ENCODE measurements around the gene CDH23. TPM values are rescaled to one million over a fixed set of nuclear protein-coding genes. Genes with fewer than 3 reads are reported as not detected.

The CDH23 gene
- polyA plus RNA-seq, 1 experiment: 0.01 TPM

DNA sequence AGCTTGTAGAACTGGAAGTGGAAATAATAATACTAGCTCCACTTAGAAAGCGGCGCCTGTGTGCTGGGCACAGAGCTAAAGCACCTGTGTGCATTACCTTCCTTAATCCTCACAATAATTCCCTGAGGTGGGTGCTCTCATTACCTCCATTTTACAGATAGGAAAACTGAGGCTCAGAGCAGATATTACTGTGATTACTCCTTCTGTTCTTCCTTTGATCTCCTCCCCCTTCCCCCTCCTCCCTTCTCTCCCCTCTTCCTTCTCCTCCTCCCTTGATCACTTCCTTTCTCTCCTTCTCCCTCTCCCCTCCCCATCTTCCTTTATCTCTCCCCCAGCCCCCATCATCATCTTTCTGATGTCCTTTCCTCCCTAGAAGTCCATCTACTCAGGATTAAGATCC lies 267.9 kb downstream of the CDH23 start:
- H3K9me3 ChIP-seq (ENCODE audit: control insufficient read depth, insufficient read depth, low read length): no peaks in the 10 kb centered on the region; the same call in 1 of the 2 replicates
- H3K4me3 ChIP-seq (ENCODE audit: low read depth, low read length): no peak overlapping the region
- ChIA-PET CTCF (interaction anchor here (0.5 kb wide), 1 partner anchor 171 kb away, joined by 8 read pairs; no protein-coding TSS in a partner anchor), POLR2A (no interaction called here)
- peaks cover 24% of the 10 kb centered on the region for H3K27me3 ChIP-seq (ENCODE audit: control insufficient read depth, insufficient read depth, low read length)
- H3K27ac ChIP-seq (ENCODE audit: low read depth, low read length): no peak overlapping the region
- TF ChIP-seq, protein P1, sequence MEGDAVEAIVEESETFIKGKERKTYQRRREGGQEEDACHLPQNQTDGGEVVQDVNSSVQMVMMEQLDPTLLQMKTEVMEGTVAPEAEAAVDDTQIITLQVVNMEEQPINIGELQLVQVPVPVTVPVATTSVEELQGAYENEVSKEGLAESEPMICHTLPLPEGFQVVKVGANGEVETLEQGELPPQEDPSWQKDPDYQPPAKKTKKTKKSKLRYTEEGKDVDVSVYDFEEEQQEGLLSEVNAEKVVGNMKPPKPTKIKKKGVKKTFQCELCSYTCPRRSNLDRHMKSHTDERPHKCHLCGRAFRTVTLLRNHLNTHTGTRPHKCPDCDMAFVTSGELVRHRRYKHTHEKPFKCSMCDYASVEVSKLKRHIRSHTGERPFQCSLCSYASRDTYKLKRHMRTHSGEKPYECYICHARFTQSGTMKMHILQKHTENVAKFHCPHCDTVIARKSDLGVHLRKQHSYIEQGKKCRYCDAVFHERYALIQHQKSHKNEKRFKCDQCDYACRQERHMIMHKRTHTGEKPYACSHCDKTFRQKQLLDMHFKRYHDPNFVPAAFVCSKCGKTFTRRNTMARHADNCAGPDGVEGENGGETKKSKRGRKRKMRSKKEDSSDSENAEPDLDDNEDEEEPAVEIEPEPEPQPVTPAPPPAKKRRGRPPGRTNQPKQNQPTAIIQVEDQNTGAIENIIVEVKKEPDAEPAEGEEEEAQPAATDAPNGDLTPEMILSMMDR (IDR thresholded peaks at IDR 0.05; ENCODE audit: low read depth, low read length): no peak
- DNase-seq (ENCODE audit: low read depth, low spot score): no peak

DNA sequence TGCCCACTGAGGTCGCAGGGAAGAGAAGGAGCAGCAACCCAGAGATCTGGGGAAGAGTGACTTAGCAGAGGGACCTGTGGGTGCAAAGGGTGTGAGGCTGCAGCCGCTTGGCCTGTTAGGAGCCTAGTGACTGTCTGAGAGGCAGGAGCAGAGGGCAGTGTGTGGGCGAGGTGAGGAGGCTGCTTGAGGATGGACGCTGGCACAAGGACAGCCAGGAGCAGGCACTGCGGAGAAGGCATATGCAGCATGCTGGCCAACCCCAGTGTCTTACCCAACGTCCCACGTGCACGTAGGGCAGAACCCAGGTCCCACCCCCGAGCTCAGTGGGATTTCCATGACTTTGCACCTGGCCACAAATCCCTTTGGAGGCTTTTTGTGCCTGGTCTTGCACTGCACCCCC lies 268.7 kb downstream of the CDH23 start:
- CTCF ChIA-PET: interaction anchor here (0.7 kb wide), 1 partner anchor 32 kb away, joined by 3 read pairs; no protein-coding TSS in a partner anchor
- H3K27ac ChIP-seq (ENCODE audit: low read depth, low read length): no peak overlapping the region
- H3K4me3 ChIP-seq (ENCODE audit: low read depth, low read length): no peak overlapping the region
- DNase-seq (ENCODE audit: low read depth, low spot score): no peak
- H3K9me3 ChIP-seq (ENCODE audit: control insufficient read depth, insufficient read depth, low read length): no peaks in the 10 kb centered on the region; the same call in 1 of the 2 replicates
- POLR2A ChIA-PET: no interaction called here
- TF ChIP-seq, protein P1 (IDR thresholded peaks at IDR 0.05; ENCODE audit: low read depth, low read length): no peak
- peaks cover 22% of the 10 kb centered on the region for H3K27me3 ChIP-seq (ENCODE audit: control insufficient read depth, insufficient read depth, low read length)

DNA sequence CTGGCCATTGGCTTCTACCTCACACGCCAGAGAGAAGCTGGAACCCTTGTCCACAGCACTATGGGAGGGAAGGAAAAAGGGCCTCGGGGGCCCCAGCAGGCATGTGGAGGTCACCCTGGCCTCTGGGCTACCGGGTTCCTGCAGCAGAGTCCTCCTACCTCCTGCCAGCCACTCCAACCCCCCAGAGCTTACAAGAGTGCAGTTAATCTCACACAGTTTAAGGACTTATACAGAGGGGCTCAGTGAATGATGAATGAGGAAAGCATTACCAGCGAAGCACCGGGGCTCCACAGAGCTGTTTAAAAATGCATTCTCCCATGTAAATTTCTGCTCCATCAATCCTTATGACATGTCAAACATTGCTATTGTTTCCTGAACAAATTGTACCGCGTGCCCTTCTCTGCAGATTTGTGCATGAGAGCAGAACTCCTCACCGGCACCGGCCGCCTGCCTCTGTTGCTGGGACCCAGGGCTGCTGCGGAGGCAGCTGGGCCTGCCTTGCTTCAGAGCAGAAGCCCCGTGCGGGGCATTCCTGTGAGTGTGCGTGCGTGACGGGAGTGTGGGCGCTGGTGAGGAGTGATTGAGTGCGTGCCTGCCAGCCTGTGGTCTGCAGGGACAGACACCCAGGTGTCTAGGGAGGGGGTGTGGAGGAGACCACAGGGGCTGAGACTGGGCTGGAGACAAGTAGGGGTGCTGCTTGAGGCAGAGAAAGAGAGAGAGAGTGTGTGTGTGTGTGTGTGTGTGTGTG lies 270.1 kb downstream of the CDH23 start:
- CTCF ChIA-PET: no interaction called here

DNA sequence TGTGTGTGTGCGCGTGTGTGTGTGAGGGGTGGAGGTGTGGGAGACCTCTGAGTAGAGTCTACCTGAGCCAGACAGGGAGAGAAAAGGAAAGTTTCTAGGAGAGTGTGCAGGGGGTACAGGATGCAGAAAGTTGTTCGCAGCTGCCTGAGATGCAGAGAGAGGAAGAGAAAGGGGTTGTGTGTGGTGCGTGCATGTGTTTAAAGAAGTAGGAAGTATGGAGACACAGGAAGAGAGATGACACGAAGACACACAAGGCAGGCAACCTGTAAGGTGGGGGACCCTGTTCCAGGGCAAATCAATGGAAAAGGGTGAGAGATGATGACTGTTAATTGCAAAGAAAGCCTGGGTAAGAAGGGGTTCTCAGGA lies 270.6 kb downstream of the CDH23 start:
- ChIA-PET POLR2A (no interaction called here), CTCF (no interaction called here)
- TF ChIP-seq, protein P1 (IDR thresholded peaks at IDR 0.05; ENCODE audit: low read depth, low read length): no peak
- Histone ChIP-seq H3K4me3 (ENCODE audit: low read depth, low read length) (no peak overlapping the region), H3K27ac (ENCODE audit: low read depth, low read length) (no peak overlapping the region), H3K9me3 (ENCODE audit: control insufficient read depth, insufficient read depth, low read length) (no peaks in the 10 kb centered on the region; the same call in 1 of the 2 replicates), H3K27me3 (ENCODE audit: control insufficient read depth, insufficient read depth, low read length) (peaks cover 26% of the 10 kb centered on the region)
- DNase-seq (ENCODE audit: low read depth, low spot score): no peak

More for the DNA sequence above, 270.1 kb downstream of the CDH23 start:
- Histone ChIP-seq H3K9me3 (ENCODE audit: control insufficient read depth, insufficient read depth, low read length) (no peaks in the 10 kb centered on the region; the same call in 1 of the 2 replicates), H3K27ac (ENCODE audit: low read depth, low read length) (no peak overlapping the region), H3K4me3 (ENCODE audit: low read depth, low read length) (no peak overlapping the region), H3K27me3 (ENCODE audit: control insufficient read depth, insufficient read depth, low read length) (peaks cover 26% of the 10 kb centered on the region)
- no peak for DNase-seq (ENCODE audit: low read depth, low spot score)
- TF ChIP-seq, protein P1 (IDR thresholded peaks at IDR 0.05; ENCODE audit: low read depth, low read length): no peak
- POLR2A ChIA-PET: no interaction called here
